GM18907 (cell line): ENCODE measurements around the gene WDR27.
"Not testable (repeated sequence)": the region's sequence is repeated elsewhere in the genome, so short reads cannot be mapped to it uniquely, and the experiment has no call there.

Source experiments
- ATAC-seq: cut with Tn5 transposase; IDR thresholded peaks from one replicate; pipeline ENCODE4 v1.9.1; 2021; ENCODE audit warnings: mild to moderate bottlenecking, moderate library complexity; ENCODE audit not compliant: unreplicated experiment

Gene WDR27

DNA sequence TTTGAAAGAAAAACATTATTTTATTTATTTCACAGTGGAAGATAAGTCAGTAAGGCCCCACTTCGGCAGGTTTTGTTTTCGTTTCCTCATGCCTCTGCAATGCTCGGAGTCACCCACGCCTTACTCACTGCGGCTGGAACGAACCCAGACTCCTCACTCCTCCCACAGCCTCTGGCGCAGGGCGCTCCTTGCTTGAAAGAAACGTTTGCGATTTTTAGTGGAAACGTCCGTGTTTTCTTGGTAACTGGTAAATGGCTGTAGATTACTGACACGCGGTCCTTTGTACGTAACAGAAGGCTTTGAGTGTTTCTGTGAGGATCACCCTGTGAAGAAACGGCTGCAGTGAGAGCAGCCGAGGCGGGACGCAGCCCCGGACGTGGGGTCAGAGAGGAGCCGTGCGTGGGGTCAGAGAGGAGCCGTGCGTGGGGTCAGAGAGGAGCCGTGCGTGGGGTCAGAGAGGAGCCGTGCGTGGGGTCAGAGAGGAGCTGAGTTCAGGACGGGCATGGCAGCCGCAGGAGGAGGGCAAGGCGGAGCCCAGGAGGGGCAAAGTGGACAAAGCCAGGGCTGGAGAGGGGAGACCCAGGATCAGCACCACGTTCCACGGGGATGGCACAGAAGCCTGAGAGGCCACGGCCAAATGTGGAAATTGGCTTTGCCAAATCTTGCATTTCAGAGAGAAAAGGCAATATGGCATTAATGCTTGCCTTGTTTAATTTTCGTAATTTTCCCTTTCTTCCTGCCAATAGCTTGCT lies 249.5 kb downstream of the WDR27 start:
- ATAC-seq = no peak

DNA sequence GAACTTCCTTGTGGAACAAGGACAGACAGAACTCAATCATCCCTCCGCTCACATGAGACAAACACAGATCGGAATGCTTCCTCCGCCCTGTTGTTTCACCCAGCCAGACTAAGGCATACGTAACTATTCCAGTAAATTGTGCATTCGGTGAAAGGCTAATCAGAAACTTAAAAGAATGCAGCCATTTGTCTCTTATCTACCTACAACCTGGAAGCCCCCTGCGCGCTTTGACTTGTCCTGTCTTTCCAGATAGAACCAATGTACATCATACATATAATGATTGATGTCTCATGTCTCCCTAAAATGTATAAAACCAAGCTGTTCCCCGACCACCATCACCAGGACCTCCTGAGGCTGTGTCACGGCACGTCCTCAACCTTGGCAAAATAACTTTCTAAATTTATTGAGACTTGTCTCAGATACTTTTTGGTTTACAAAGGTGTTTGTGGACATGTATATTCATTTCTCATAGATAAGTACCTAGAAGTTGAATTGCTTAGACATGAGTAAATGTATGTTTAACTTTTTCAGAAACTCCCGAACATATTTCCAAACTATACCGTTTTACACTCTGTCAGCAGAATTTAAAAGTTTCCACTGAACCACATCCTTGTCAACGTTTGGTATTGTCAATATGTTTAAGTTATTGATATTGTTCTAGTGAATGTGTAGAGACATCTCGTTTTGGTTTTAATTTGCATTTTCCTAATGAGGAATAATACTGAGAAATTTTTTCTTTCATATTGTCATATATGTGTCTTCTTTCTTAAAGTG lies 250.6 kb downstream of the WDR27 start:
- no peak for ATAC-seq

DNA sequence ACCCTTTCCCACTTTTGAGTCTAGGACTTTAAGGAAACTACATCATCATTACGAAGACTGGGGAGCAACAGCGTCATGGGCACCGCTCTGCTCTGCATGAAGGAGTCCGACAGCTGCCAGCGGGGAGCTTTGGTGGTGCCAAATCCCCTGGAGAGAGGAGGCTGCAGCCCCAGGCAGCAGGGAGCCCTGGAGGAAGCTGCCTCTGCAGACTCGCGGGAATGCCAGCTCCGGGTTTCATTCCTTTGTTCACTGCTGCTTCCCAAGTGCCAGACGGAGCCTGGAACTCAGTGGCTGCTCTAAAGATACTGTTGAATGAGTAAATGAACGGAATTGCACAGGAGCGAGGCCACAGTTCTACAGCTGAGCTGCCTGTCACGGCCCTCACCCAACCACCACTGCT lies 251.7 kb downstream of the WDR27 start:
- ATAC-seq = no peak

DNA sequence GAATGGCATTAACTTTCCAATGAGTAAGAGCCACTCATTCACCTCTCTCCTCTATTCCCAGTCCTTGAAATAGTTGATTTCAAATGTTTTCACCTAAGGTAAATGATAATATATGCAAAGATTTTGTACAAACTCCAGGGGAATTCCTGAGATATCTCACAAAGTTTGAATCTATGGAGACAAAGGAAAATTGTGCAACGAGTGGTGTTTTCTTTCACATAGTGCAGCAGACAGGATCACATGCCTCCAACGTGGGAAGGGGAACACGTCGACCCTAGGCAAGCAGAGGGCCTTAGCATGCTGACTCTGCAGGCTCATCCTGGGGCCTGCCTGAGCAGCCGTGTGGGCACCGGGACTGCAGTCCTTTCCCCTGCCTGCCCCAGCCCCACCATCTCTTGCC lies 252.6 kb downstream of the WDR27 start:
- no peak for ATAC-seq

DNA sequence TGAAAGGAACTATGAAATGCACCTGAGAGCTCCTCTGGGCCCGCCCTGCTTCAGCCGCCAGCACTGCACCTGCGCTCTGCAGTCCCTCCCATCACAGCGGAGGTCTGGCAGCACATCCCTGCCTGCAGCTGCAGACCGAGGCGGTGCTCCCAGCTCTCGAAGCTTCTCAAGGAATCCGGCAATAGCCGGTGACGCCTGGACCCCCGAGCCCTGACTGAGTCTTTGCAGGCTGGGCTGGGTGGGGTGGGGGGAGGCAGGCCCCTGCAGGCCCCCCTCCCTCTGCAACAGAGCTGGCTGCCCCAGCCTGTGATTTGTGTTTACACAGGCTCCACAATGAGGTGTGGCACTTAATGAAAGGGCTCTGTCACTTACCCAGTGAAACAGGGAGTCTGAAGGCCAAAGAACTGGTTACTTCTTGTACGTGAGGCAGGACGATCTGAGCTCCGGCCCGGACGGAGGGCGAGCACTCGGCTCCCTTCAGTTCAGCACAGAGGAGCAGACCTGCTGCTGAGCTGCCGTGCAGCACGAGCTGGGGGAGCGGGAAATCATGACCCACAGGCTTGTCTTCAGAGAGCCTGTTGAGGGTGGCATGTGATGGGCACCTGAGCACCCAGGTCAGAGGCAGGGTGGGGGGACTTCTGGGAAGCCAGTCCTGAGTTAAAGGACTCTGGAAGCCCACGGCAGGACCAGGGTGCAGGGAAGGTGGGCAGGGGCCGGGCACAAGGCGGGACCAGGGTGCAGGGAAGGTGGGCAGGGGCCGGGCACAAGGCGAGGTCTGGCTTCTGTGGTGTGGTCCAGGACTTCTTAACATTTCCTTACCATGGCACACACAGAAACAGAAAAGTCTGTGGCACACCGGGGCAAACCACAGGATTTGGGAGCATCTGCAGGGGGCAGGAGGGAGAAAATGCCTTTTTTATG lies 255.9 kb downstream of the WDR27 start:
- ATAC-seq = no peak

DNA sequence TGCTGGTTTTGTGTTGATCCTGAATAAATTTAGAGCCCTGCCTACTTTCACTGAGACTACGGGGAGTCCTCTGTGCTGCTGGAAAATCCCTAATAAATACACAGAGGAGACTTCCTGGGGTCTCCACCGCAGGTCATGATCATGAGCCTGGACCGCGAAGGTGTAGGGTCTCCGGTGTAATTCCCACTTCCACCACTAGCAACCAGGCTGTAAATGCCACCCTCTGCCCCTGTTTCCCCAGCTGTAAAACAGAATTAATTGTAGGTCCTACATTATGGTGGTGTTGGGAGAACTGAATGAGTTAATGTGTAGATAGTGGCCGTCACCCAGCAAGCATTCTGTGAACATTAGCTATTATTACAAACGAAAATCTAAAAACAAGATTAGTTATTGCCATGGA lies 256.6 kb downstream of the WDR27 start:
- no peak for ATAC-seq

DNA sequence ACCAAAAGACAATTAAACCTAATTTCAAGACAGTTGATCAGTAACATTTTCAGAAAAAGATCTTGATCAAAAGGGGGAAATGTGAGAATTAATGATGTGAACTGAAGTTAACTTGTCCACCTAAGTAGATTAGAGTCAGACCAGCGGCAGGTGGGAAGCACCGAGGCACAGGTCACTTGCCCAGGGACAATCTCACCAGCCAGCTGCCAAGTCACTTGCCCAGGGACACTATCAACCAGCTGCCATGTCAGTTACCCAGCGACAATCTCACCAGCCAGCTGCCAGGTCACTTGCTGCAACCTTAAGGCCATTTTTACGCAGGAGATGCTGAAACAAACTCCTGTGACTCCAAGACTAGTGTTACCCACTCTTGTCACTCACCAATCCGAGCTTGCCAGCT lies 260.5 kb downstream of the WDR27 start:
- ATAC-seq = no peak

DNA sequence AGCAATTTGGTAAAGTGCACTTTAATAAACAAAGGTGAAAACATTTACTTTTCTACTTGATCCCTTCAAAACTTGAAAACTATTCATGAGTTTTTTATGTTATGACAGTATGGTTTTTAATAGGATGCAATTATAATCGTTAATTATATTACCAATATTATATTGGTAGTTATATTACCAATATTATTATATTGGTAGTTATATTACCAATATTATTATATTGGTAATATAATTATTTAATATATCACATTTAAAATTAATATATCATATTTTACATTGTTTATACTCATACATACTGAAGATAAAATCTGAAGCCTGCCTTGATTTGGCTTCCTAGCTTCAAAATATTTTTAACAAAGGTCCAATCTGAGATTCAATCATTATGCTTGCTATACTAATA lies 262.1 kb downstream of the WDR27 start:
- no peak for ATAC-seq

DNA sequence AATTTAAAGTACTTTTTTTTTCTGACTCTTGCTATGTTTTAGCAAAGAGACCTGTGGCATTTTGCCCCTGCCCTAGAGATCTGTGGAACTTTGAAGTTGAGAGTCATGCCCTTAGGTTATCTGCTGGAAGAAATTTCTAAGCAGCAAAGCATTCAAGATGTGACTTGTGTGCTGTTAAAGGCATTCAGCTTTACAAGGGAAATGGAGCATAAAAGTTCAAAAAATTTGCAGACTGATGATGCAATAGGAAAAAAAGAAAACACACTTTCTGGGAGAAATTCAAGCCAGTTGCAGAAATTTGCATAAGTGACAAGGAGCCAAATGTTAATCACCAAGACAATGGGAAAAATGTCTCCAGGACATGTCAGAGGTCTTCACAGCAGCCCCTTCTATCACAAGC lies 267.3 kb downstream of the WDR27 start:
- not testable (repeated sequence) for ATAC-seq

DNA sequence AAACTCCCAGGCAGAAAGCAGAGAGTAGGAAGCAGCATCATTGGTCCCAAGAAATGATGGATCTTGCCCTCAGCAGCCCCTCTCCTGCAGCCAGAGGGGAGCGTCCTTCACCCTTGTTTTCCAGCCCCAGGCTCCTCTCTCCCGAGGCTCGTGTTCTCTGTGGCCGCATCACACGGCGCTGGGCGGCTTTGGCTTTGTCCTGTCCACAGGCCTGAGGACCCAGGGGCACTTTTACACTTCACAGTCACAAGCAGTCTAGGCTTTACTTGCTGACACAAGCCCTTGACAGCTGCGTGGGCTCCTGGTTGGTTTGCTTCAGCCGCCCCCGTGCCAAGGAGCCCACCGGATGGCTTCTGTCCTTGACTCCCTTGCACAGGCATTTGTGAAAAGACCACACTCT lies 272.8 kb downstream of the WDR27 start:
- no peak for ATAC-seq

DNA sequence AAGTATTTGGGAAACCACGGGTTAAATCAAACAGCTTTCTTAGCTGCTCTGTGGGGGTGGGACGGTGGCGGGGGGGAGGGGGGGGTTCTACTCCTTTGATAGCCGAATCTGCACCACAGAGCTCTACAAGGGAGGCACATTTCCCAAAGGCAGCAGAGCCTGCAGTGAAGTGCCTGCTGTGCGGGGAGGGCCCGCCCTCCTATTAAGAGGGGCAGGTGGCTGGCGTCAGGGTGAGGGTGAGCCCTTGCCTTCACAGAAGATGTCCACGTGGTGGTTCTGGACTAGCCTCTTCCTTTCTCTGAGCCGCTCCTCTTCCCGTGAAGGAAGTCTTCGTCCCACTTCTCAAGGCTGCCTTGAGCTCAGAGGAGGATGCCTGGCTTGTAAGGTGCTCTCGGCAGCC lies 273.3 kb downstream of the WDR27 start:
- ATAC-seq = no peak

DNA sequence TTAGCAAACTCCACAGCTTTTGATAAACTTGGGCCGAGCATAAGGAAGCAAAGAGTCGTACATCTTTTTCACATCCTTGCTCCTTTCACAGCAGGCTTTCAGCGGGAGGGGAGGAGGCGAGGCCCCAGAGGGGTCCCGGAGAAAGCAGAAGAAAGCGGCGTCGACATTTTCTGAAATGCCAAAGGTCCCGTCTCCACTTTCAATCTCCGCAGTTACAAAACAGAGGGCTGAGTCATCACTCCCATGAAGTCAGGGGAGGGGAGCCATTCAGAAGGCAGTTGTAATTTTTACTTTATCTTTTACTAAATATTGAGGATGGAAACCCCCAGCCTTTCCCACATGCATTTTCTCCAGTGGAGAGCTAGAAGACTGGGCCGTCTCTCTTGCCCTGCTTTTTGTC lies 274.0 kb downstream of the WDR27 start:
- no peak for ATAC-seq

DNA sequence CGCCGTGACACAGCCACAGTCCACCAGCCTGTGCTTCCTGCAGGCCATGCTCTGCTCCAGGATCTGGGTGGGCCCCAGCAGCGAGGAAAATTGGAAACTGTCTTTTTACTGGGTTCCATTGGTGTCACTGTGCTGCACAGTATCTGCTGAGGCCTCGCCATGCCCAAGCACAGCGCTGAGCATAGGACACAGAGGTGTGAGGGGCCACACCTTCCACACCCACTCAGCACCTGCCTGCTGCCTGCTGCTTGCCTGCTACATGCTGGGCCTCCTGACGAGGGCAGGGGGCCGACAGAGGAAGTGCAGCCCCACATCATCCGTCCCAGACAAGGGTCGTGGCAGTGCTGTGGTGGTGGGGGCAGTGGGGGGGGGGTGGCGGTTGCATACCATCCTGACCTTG lies 275.2 kb downstream of the WDR27 start:
- ATAC-seq = no peak

DNA sequence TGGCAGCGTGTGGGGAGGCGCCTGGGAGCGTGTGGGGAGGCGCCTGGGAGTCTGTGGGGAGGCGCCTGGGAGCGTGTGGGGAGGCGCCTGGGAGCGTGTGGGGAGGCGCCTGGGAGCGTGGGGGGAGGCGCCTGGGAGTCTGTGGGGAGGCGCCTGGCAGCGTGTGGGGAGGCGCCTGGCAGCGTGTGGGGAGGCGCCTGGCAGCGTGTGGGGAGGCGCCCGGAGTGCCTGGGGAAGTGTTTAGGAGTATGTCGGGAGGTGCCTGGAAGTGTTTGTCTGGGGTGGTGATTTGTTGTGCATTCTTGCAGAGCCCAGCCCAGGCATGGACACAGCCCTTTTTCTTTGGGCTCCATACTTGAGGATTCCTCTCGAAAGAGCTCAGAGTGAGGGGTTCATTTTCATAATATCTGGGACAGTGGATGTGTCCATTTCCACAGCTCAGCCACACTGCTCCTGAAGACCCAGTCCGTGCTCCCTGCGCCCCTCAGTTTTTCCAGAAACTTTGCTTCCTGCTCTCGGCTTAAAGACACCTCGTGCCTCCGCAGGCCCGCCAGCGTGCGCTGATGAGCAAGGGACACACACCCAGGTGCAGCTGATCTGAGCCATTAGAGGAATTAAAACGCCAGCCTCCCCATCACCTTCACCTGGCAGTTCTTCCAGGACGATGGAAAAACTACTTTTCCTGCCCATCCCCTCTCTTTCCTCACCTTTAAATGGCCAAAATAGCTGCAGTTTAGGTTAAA lies 276.0 kb downstream of the WDR27 start:
- ATAC-seq = no peak

DNA sequence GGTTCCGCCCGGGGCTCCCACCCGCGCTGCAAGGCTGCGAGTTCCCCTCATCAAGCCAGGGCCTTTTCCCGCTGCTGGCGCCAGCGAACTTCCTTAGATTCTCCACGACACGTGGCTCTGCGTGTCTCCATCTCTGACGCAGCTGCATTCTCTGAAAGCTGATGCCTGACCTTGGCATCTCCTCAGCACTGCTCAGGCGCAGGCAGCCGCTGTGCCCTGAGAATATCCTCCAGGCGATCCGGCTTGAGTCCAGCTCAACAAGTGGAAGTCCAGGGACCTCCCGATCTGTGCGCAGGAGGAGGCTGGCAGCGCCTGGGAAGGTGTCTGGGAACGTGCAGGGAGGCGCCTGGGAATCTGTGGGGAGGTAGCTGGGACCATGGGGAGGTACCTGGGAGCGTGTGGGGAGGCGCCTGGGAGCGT lies 277.0 kb downstream of the WDR27 start:
- ATAC-seq = peak; percentile 54

DNA sequence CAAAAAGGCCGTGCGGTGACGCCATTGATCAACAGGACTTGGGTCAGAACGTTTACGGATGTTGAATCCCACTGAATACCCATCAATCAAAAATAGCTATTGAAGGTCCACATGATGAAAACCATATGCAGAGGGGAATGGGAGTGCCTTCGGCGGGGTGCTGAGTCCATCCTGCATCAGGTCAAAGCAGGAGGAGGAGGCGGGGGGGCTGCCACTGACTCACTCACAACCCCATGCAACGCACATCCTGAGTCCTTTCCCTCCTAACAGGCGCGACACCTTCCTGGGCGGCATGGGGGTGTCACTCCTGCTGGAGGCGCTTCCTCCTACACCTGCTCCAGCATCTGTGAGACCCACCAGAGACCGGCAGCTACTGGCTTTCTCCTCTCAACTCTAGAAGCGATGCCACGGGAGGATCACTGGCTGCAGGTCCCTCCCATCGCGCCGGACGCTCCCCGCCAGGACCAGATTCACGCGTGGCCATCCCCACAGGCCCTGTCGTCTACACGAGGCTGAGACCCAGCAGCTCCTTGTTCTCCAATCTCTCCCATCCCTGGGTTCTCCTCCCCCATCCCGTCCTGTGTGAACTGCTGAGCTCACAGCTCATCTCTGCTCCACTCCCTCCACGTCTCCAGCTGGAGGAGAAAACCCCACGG lies 277.6 kb downstream of the WDR27 start:
- peak; percentile 20 for ATAC-seq

DNA sequence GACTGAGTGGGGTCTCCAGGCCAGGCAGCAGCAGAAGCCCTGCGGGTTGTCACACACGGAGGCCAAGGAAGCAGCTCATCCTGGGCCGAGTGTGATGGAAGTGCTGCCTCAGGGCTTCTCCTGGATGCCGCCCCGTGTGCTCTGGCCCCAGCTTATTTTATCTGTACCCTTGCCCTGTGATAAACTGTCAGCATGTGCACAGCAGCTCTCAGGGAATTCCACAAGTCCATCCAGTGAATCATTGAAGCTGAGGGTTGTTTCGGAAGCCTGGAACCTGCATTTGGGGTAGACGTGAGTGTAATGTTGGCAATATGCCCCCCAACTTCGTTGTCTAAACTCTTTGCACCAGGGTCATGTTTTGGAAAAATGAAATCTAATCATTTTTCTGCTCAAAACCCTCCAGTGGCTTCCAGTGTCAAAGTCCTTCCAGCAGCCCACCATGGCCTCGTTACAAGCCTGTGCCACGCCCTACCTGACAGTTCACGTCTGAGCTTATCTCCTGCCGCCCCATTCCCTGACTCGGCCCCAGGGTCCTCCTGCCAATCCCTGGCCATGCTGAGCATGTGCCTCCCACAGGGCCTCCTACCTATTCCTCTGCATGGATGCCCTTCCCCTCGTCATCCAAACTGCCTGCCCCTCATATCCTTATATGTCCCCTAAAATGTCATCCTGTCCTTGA lies 280.1 kb downstream of the WDR27 start:
- no peak for ATAC-seq

DNA sequence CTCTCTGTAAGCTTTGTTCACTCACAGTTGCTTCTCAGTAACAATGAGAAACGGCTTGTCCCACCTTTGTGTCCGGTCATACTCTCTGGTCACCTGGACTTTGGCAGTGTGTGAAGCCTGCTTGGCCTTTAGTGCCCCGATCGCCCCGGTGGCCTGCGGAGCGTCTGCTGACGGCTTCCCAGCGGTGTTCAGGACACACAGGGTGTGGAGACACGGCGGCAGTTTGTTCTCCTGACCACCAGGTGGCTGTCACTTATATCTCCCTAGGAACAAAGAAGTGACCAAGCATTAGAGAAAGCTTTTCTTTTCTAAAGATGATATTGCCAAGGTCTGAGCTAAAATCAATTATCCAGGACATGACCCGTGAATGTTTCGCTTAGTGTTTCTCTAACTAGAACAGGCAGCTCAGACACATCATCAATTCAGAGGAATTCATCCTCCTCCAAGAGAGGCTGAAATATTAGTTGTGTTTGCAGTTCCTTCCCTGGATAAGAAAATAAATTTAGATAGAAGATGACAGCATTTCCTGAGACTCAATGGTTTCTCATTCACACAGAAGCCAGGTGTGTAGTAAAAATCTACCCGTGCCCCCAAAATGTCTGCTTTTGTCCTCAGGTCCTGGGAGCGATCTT lies 280.8 kb downstream of the WDR27 start:
- ATAC-seq = no peak

DNA sequence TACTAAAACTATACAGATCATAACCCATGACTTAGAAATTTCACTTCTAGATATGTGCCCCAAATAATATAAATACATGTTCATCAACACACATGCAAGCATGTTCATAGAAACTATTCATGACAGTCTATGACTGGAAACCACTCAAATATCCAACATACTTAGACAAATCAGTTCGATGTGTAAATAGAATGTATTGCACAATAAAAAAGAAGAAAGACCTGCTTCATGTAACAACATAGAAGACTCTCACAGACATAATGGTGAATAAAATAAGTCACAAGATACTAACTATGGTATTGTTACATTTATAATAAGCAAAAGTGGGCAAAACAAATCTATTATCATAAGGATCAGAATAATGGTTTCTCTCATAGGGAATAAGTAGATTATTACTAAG lies 284.7 kb downstream of the WDR27 start:
- no peak for ATAC-seq
